Mammary epithelial cell (primary cell): ENCODE data around the gene ZNF234.

Source experiments
- EZH2 ChIP-seq: IDR thresholded peaks from 2 replicates; pipeline ENCODE4 v1.6.1; 2012; ENCODE audit warnings: low read length, inconsistent platforms, borderline replicate concordance
- TF ChIP-seq, protein P1 (sequence below), 2 donors: IDR thresholded peaks in 1 of 2; conservative IDR thresholded peaks in 1 of 2; 2 replicates each; pipeline ENCODE4 v1.5.1; 2011 to 2012; ENCODE audit warnings: inconsistent platforms in 2 of 2, low read length in 2 of 2, mild to moderate bottlenecking in 2 of 2, control low read depth in 1 of 2, low read depth in 1 of 2; ENCODE audit not compliant: insufficient read depth in 1 of 2; ENCODE audit errors: extremely low read depth in 1 of 2

DNA sequence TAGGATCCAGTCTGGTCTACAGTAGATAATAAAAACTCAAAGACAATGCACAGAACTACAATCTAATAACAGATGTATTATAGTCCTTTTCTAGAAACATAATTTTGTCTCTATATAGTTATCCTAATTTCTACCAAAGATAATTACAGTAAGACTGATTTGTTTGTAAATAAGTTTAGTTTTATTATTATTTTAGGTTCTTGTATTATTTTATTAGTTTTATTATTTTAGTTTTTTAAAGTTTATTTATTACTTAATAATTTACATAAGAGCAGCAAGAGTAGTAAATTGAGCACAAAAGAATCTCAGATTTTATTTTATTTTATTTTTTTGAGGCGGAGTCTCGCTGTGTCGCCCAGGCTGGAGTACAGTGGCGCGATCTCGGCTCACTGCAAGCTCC lies 48.7 kb downstream of the ZNF234 start:
- TF ChIP-seq EZH2, result no peak
- TF ChIP-seq, protein P1, sequence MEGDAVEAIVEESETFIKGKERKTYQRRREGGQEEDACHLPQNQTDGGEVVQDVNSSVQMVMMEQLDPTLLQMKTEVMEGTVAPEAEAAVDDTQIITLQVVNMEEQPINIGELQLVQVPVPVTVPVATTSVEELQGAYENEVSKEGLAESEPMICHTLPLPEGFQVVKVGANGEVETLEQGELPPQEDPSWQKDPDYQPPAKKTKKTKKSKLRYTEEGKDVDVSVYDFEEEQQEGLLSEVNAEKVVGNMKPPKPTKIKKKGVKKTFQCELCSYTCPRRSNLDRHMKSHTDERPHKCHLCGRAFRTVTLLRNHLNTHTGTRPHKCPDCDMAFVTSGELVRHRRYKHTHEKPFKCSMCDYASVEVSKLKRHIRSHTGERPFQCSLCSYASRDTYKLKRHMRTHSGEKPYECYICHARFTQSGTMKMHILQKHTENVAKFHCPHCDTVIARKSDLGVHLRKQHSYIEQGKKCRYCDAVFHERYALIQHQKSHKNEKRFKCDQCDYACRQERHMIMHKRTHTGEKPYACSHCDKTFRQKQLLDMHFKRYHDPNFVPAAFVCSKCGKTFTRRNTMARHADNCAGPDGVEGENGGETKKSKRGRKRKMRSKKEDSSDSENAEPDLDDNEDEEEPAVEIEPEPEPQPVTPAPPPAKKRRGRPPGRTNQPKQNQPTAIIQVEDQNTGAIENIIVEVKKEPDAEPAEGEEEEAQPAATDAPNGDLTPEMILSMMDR (conservative IDR thresholded peaks at IDR 0.05 in 1 of 2, IDR thresholded peaks at IDR 0.05 in 1 of 2; ENCODE audit: extremely low read depth in 1 of 2, insufficient read depth in 1 of 2, low read depth in 1 of 2, low read length in 2 of 2), result no peak
